HG03039 (cell line): Measurements from ENCODE around the gene LRG1.

Source experiments
- ATAC-seq: cut with Tn5 transposase; IDR thresholded peaks from one replicate; pipeline ENCODE4 v1.9.1; 2021; ENCODE audit warnings: mild to moderate bottlenecking, moderate library complexity; ENCODE audit not compliant: unreplicated experiment

Gene LRG1

GRCh38 chr19:4512070-4512469 is 27.8 kb downstream of the LRG1 start:
- ATAC-seq = no peak

- no peak for ATAC-seq
Measured at GRCh38 chr19:4511300-4512054, 28.4 kb downstream of the LRG1 start.

GRCh38 chr19:4510435-4511255 is 29.2 kb downstream of the LRG1 start:
- no peak for ATAC-seq

- no peak for ATAC-seq
Measured at GRCh38 chr19:4508698-4509097, 31.1 kb downstream of the LRG1 start.

GRCh38 chr19:4507804-4508203 is 32.0 kb downstream of the LRG1 start:
- no peak for ATAC-seq

GRCh38 chr19:4507150-4507452 is 32.7 kb downstream of the LRG1 start:
- no peak for ATAC-seq

GRCh38 chr19:4506449-4507149 is 33.2 kb downstream of the LRG1 start:
- no peak for ATAC-seq

GRCh38 chr19:4505570-4506448 is 34.0 kb downstream of the LRG1 start:
- ATAC-seq = no peak

GRCh38 chr19:4504891-4505569 is 34.8 kb downstream of the LRG1 start:
- no peak for ATAC-seq

- ATAC-seq = no peak
Measured at GRCh38 chr19:4504297-4504701, 35.5 kb downstream of the LRG1 start.

GRCh38 chr19:4503825-4504170 is 36.0 kb downstream of the LRG1 start:
- ATAC-seq = no peak

- no peak for ATAC-seq
Measured at GRCh38 chr19:4503132-4503824, 36.6 kb downstream of the LRG1 start.

GRCh38 chr19:4502282-4503131 is 37.3 kb downstream of the LRG1 start:
- no peak for ATAC-seq

- no peak for ATAC-seq
Measured at GRCh38 chr19:4501691-4502090, 38.1 kb downstream of the LRG1 start.

GRCh38 chr19:4500841-4501591 is 38.8 kb downstream of the LRG1 start:
- no peak for ATAC-seq

GRCh38 chr19:4499855-4500254 is 40.0 kb downstream of the LRG1 start:
- ATAC-seq = no peak

GRCh38 chr19:4499318-4499717 is 40.5 kb downstream of the LRG1 start:
- no peak for ATAC-seq

GRCh38 chr19:4498694-4499093 is 41.1 kb downstream of the LRG1 start:
- no peak for ATAC-seq
